GM12873 (cell line): ENCODE results near the gene NBL1.

Experiments used
- TF ChIP-seq, protein P1 (sequence below): IDR thresholded peaks from 2 replicates; pipeline ENCODE4 v1.5.1; 2012; ENCODE audit warnings: low read depth, mild to moderate bottlenecking, moderate library complexity, low read length, control low read depth; ENCODE audit not compliant: insufficient read depth; ENCODE audit errors: missing control alignments

The NBL1 gene, protein sequence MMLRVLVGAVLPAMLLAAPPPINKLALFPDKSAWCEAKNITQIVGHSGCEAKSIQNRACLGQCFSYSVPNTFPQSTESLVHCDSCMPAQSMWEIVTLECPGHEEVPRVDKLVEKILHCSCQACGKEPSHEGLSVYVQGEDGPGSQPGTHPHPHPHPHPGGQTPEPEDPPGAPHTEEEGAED

DNA sequence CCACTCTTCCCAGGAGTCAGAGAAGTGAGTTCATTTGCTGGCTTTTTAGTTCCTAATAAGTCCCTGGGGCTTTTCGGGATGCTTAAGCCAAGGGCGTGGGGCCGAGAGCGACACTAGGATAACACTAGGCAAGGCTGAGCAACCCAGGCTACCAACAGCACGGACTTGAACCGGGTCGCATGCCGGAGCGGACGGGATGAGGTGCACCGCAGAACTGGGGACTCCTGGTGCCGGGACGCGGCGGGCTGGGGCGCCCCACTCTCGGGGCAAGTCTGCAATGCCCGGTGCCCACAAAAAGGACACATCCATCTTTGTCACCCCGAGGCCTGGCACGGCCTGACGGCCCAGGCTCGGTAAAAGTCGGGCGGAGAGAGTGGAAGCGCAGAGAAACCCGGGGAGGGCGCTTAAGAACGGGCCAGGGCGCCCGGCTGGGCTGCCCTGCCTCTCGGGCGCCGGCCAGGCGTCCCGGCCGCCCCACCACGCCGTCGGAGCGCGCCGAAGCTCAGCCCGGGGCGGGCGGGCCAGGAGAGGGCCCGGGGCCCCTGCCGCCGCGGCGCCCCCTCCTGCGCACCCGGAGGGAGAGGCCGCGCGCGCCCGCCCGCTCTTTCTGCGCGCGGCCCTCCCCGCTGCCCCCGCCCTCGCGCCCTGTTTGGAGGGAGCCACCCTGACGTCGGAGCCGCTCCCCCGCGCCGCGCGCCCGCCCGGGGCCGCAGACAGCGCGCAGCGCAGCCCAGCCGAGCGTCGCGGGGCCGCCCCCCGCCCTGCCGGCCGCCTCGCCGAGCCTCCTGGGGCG lies at the start of gene NBL1:
Gene NBL1 (plus strand): TSS at position 710 of the 793 bp plus-strand sequence. CDS start 10,720 bp downstream, outside the sequence.
- TF ChIP-seq, protein P1, sequence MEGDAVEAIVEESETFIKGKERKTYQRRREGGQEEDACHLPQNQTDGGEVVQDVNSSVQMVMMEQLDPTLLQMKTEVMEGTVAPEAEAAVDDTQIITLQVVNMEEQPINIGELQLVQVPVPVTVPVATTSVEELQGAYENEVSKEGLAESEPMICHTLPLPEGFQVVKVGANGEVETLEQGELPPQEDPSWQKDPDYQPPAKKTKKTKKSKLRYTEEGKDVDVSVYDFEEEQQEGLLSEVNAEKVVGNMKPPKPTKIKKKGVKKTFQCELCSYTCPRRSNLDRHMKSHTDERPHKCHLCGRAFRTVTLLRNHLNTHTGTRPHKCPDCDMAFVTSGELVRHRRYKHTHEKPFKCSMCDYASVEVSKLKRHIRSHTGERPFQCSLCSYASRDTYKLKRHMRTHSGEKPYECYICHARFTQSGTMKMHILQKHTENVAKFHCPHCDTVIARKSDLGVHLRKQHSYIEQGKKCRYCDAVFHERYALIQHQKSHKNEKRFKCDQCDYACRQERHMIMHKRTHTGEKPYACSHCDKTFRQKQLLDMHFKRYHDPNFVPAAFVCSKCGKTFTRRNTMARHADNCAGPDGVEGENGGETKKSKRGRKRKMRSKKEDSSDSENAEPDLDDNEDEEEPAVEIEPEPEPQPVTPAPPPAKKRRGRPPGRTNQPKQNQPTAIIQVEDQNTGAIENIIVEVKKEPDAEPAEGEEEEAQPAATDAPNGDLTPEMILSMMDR: no peak

DNA sequence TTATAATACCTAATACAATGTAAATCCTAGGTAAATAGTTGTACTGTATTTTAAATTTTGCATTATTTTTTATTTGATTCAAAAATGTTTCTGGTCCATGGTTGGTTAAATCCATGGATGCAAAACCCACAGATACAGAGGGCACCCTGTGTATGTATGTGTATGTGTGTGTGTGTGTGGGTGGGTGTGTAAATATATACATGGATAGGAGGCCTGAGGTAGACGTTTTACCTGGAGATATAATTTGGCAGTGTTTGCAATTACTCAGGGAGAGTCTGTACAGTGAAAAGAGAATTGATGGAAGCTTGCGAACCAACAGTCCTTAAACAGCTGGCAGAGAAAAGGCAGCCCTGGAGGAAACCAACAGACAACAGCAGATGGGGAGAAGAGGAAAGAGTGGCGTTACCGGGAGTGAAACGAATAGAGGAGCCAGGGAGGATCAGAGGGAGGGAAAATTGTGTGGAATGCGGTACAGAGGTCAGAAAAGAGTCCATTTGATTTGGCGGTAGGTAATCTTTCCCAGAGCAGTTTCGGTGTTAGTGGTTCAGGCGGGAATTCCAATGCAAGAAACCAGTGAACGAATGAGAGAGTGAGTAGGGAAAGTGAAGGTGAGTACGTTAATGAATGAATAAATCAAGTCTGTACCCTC lies 47.9 kb upstream of the NBL1 start:
- TF ChIP-seq, protein P1: no peak

DNA sequence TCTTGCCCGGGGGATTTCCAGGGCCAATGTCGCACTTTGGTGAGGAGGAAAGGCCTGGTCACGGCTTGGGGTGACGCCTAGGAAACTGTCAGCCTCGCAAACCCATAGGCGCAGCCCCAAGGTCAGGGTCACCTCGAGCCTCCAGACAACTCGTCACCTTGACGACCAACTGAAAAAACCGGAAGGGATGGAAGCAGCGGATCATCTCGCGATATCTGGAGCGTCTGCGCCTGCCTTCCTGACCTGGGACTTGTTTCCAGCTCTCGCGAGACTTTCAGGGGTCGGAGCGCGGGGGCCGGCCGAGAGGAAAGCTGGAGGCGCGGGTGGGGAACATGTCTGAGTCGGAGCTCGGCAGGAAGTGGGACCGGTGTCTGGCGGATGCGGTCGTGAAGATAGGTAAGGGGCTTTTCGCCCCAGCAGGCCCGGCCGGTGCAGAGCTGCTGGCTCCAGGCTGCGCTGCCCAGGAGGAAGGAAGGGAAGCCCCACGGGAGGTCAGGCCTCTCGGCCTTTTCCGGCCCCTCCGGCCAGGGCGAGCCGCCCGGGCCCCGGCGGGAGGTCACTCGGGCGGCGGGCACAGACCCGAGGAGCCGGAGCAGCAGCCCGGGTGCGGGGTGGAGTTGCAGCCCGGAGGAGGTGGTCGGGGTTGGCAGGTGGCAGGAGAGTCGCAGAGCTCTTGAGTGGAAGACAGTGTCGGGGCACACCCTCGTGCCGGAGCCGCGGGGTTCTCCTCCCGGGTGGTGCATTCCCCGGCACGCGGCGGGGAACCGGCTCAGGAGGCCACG lies 47.2 kb upstream of the NBL1 start:
- TF ChIP-seq, protein P1: no peak

GRCh38 chr1:19597496-19598309 lies 46.4 kb upstream of the NBL1 start:
- TF ChIP-seq, protein P1: no peak

- TF ChIP-seq, protein P1: no peak
Observed at GRCh38 chr1:19599810-19600209, 44.3 kb upstream of the NBL1 start.

DNA sequence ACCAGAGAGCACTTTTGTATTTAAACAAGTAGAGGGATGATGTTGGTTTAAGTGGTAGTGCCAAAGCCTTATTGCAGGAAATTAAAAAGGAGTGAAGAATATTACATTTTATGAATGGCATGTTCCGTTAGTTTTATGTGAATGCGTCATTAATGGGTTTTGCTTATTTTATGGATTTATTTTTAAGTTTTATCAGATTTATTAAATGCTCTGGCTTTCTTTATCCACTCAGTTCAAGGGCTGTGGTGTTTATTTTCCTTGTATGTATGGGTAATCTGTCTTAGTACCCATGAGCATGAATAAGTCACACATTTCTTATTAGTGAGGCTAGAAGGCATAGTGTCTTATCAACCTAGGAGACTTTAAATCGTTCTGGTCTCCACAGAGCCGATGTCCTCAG lies 41.6 kb upstream of the NBL1 start:
- TF ChIP-seq, protein P1: no peak
